DMS53 treated with DMSO at 0.1 percent for 48 hours (cell line): ENCODE measurements around the gene LOXL4.

Source experiments
- DNase-seq: peaks from one replicate; lab custom pipeline; 2025; ENCODE audit not compliant: unreplicated experiment; lab: John Stamatoyannopoulos, UW

LOXL4 gene

GRCh38 chr10:98295401-98295811 is 27.4 kb upstream of the LOXL4 start:
- DNase-seq = no peak

DNA sequence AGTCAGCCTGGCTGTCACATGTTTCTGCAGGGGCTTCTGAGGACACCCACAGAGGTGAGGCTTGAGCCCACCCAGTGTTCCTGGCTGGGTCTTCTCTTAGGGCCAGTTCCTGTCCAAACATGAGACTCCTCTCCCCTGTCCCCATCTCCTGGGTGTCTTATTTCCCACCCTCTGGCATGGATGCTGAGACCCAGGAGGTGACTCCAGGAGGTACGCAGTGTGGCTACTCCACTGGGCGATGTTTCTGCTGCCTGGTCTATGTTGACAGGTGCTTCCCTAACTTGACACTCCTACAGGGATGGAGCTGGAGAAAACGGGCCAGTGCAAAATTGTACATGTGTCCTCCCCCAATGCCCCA is 26.3 kb upstream of the LOXL4 start:
- DNase-seq = no peak

- DNase-seq = no peak
Measured at GRCh38 chr10:98293550-98294269, 25.7 kb upstream of the LOXL4 start.

- no peak for DNase-seq
Measured at GRCh38 chr10:98292971-98293370, 25.0 kb upstream of the LOXL4 start.

GRCh38 chr10:98289802-98290209 is 21.8 kb upstream of the LOXL4 start:
- no peak for DNase-seq

GRCh38 chr10:98287321-98287720 is 19.3 kb upstream of the LOXL4 start:
- DNase-seq = no peak

DNA sequence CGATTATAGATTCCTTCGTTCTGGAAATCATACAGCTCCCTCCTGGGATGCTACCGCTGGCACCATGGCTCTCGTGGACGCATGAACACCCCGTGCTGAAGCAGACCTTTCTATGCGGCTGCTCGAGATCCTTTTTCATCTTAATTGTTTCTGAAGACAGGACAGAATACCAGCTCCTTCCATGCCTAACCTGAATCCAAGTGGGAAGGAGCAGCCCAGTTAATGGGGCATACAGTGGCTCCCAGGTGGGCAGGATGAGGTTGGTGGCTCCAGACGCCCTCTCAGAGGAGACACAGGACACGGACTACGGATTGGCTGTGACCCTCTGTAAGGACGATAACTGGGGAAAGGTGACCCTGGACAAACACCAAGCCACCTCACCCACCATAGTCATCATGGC is 18.4 kb upstream of the LOXL4 start:
- no peak for DNase-seq

DNA sequence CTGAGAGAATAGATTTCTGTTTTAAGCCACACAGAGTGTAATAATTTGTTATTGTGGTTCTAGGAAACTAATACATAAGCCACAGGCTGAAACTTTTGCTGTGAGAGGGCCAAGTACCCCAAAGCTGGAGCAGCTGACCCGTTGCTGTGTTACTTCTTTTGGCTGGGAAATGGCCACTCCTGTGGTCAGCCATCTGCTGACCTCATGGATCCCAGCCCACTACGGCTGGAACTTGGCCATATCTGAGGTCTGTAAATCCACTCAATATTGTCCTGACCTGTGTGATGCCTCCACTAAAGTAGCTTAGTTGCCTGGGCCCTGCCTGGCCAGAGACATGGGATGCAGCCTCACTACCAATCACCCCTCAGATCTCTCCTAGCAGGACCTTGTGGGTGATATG is 17.4 kb upstream of the LOXL4 start:
- DNase-seq = no peak

DNA sequence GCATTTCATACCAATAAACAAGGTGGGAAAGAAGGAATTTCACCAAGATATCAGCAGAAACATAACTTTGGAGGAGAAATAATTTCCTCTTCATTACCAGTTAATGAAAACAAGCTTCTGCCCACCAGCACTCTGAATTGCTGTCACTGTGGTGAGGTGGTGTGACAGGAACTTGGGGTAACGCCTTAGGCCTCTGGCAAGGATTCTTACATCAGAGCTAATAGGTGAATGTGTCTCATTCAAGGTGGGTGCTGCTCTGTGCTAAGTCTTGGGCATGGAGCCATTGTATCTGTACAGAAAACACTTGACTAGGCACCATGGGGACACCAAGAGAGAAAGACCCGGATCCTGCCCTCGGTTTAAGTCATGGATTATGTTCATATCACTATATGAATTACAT is 8.3 kb upstream of the LOXL4 start:
- DNase-seq = no peak

DNA sequence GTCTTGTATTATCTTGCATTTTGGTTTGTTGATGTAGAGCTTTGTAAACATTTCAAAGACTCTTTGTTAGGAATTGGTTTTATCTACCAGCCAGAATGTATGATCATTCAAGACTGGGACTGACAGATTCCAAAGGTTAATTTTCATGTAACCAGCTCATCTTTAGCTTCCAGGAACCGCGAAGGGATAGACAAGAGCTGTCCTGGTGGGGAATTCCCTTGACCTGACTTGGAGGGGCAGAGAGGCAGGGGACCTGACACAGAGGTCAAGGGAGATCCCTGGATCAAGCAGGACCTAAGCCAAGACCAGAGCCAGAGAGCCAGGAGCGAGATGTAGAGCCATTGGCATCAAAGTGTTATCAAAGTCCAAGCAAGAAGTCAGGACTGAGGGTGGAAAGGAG is 6.6 kb upstream of the LOXL4 start:
- no peak for DNase-seq

GRCh38 chr10:98273057-98273850 is 5.3 kb upstream of the LOXL4 start:
- no peak for DNase-seq

GRCh38 chr10:98272656-98273055 is 4.7 kb upstream of the LOXL4 start:
- DNase-seq = no peak

DNA sequence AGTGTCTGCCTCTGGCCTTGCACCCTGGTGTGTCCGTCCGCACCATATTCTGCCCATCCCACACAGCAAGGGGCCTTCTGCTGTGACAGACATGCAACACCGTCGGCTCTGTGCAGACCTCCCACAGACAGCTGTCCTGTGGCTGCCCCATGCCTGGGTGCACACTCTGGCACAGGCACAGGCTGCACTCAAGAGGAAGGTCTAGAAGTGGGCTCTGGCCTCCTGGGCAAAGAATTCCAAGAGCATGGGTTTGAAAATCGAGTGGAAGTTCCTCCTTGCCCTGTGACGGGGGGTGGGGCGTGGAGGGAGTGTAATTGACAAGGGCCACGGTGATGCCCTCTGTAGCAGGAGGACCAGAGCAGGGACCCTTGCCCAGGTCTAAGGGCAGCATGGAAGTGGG is 4.3 kb upstream of the LOXL4 start:
- DNase-seq = no peak

- DNase-seq = no peak
Measured at GRCh38 chr10:98270786-98271185, 2.8 kb upstream of the LOXL4 start.

DNA sequence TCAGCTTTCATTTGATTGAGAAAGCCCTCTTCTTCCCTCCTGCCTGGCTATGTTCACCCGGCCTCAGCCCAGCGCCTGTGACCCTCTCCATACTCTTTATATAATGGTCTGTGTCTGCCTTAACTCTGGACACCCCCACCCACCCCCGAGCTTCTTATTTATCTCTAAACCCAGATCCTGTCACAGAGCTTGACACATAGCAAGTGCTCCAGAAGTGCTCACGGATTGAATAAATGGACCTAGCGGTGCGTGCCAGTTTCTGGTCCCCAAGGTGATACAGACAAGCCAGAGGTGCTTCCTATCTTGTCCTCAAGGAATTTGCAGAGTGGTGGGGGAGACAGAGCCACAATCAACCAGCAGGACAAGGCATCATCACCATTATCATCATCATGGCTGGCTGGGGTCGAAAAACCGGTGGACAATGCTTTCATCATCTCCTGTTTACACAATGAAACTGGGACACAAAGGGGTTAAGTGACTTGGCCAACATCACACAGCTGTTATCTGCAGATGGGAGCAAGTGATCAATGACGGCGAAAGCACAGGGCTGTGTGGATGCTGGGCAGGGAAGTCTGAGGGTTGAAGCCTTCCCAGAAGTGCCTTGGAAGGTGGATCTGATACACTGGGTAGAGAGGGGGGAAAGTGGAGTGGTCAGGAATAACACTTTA is 2.2 kb upstream of the LOXL4 start:
- no peak for DNase-seq

GRCh38 chr10:98269435-98269912 is 1.5 kb upstream of the LOXL4 start:
- no peak for DNase-seq

- no peak for DNase-seq
Measured at GRCh38 chr10:98268694-98269431, 869 bp upstream of the LOXL4 start.

GRCh38 chr10:98267069-98267893 is 713 bp downstream of the LOXL4 start:
- DNase-seq = no peak

- DNase-seq = no peak
Measured at GRCh38 chr10:98266647-98267046, 1.3 kb downstream of the LOXL4 start.
